CD4-positive, alpha-beta memory T cell (primary cell): Measurements from ENCODE around the gene DNER. TPM values are rescaled to one million over a fixed set of nuclear protein-coding genes. Genes with fewer than 3 reads are reported as not detected.

Experiments
- CTCF ChIA-PET: fragments of 350-600 bp; sonication (Branson Sonifier 250); formaldehyde crosslinking; loops from one replicate; lab custom pipeline; 2021; ENCODE audit warnings: inconsistent platforms; ENCODE audit not compliant: partially characterized antibody; lab: Charles Lee
- POLR2A ChIA-PET: fragments of 350-600 bp; sonication (Branson Sonifier 250); formaldehyde crosslinking; loops from one replicate; lab custom pipeline; 2021; ENCODE audit not compliant: partially characterized antibody; lab: Charles Lee
- DNase-seq, 5 donors: peaks; one replicate each; pipeline versions ENCODE4 v3.0.0 to v3.0.0-alpha.2; 2020 to 2022; ENCODE audit warnings: mixed read lengths in 1 of 5
- H3K27ac ChIP-seq: one replicate; pipeline ENCODE4 v1.7.0; 2013; ENCODE audit warnings: low read depth, low read length
- H3K27me3 ChIP-seq: 2 replicates; pipeline ENCODE4 v1.7.0; 2013; ENCODE audit warnings: mild to moderate bottlenecking, low read length, moderate library complexity; ENCODE audit not compliant: insufficient read depth
- H3K36me3 ChIP-seq: 2 replicates; pipeline ENCODE4 v1.7.0; 2013; ENCODE audit warnings: mild to moderate bottlenecking, low read length, moderate library complexity; ENCODE audit not compliant: insufficient read depth
- H3K4me1 ChIP-seq: 2 replicates; pipeline ENCODE4 v1.7.0; 2013; ENCODE audit warnings: mild to moderate bottlenecking, low read length, moderate library complexity; ENCODE audit not compliant: insufficient read depth
- H3K4me3 ChIP-seq, 2 donors: one replicate each; pipeline ENCODE4 v1.7.0; 2013; ENCODE audit warnings: low read length in 2 of 2, mild to moderate bottlenecking in 1 of 2
- H3K9me3 ChIP-seq, 2 donors: one replicate each; pipeline ENCODE4 v1.7.0; 2013; ENCODE audit warnings: low read length in 2 of 2, control low read depth in 1 of 2; ENCODE audit not compliant: control insufficient read depth in 1 of 2
- H3K27ac Mint-ChIP-seq, 7 donors: one replicate each; pipeline ENCODE4 v1.8.0; 2020 to 2021; ENCODE audit warnings: mixed read lengths in 7 of 7, mild to moderate bottlenecking in 6 of 7, inconsistent platforms in 3 of 7, moderate library complexity in 3 of 7
- H3K27me3 Mint-ChIP-seq, 2 donors: one replicate each; pipeline ENCODE4 v1.8.0; 2020 to 2021; ENCODE audit warnings: mixed read lengths in 2 of 2
- H3K36me3 Mint-ChIP-seq, 2 donors: one replicate each; pipeline ENCODE4 v1.8.0; 2020 to 2021; ENCODE audit warnings: mixed read lengths in 2 of 2, inconsistent platforms in 1 of 2, mild to moderate bottlenecking in 1 of 2
- H3K4me1 Mint-ChIP-seq, 4 donors: one replicate each; pipeline ENCODE4 v1.8.0; 2020 to 2021; ENCODE audit warnings: mixed read lengths in 4 of 4, mild to moderate bottlenecking in 1 of 4
- H3K4me3 Mint-ChIP-seq, 8 donors: one replicate each; pipeline ENCODE4 v1.8.0; 2020 to 2021; ENCODE audit warnings: mixed read lengths in 8 of 8, mild to moderate bottlenecking in 7 of 8, moderate library complexity in 6 of 8, inconsistent platforms in 3 of 8
- H3K9me3 Mint-ChIP-seq, 8 donors: one replicate each; pipeline ENCODE4 v1.8.0; 2020 to 2021; ENCODE audit warnings: mixed read lengths in 8 of 8, mild to moderate bottlenecking in 5 of 8, inconsistent platforms in 3 of 8, moderate library complexity in 1 of 8
- intact Hi-C: fragments of 100-400 bp; cut with micrococcal nuclease; formaldehyde crosslinking; loops from one replicate; pipeline ENCODE4 v1.15.1; 2023
- polyA plus RNA-seq, 2 donors: library from polyadenylated mRNA; unstranded; fragments of 300-500 nt; fragmentation: Illumina TruSeq; gene quantifications; one replicate each; pipeline ENCODE4 v1.2.3, GENCODE V29; 2021
- total RNA-seq, 2 experiments: library from RNA; stranded (reverse); gene quantifications; one replicate each; pipeline ENCODE4 v1.2.3, GENCODE V29; 2021

Gene DNER
- total and polyA plus RNA-seq, 4 experiments from 2014 or later, result not detected

- Histone ChIP-seq H3K27me3 (no peaks in the 10 kb centered on the region), H3K4me3 (no peak overlapping the region), H3K9me3 (no peaks in the 10 kb centered on the region), H3K36me3 (no peaks in the 10 kb centered on the region), H3K4me1 (no peaks in the 10 kb centered on the region), H3K27ac (no peak overlapping the region)
- peaks cover 0 to 1% of the 10 kb centered on the region in 2 donors for H3K27me3 Mint-ChIP-seq
- no peaks in the 10 kb centered on the region for H3K4me1 Mint-ChIP-seq
- intact Hi-C loops, result no loop called here
- H3K9me3 Mint-ChIP-seq, result peaks cover 0 to 8% (median 2%) of the 10 kb centered on the region in 8 donors
- ChIA-PET CTCF (no interaction called here), POLR2A (no interaction called here)
- no peak for DNase-seq
- no peaks in the 10 kb centered on the region for H3K36me3 Mint-ChIP-seq
- H3K27ac Mint-ChIP-seq, result no peak overlapping the region
- no peak overlapping the region for H3K4me3 Mint-ChIP-seq
These were observed 367.4 kb downstream of the DNER start for GRCh38 chr2:229346816-229347540.

GRCh38 chr2:229344955-229345354, 369.4 kb downstream of the DNER start:
- no peaks in the 10 kb centered on the region for H3K27me3 ChIP-seq
- H3K4me1 Mint-ChIP-seq, result no peaks in the 10 kb centered on the region
- H3K27ac ChIP-seq, result no peak overlapping the region
- peaks cover 0 to 3% of the 10 kb centered on the region in 2 donors for H3K27me3 Mint-ChIP-seq
- CTCF ChIA-PET, result no interaction called here
- H3K4me1 ChIP-seq, result no peaks in the 10 kb centered on the region
- peaks cover 0 to 7% (median under 1%) of the 10 kb centered on the region in 8 donors for H3K9me3 Mint-ChIP-seq
- no peak overlapping the region for H3K4me3 ChIP-seq
- no peak overlapping the region for H3K27ac Mint-ChIP-seq
- DNase-seq, result no peak
- POLR2A ChIA-PET, result no interaction called here
- H3K9me3 ChIP-seq, result no peaks in the 10 kb centered on the region
- H3K36me3 ChIP-seq, result no peaks in the 10 kb centered on the region
- no peaks in the 10 kb centered on the region for H3K36me3 Mint-ChIP-seq
- H3K4me3 Mint-ChIP-seq, result no peak overlapping the region
- intact Hi-C loops, result no loop called here

GRCh38 chr2:229344151-229344551, 370.2 kb downstream of the DNER start:
- Mint-ChIP-seq H3K9me3 (peaks cover 0 to 7% (median 0%) of the 10 kb centered on the region in 8 donors), H3K27me3 (peaks cover 0 to 4% of the 10 kb centered on the region in 2 donors), H3K4me3 (no peak overlapping the region), H3K4me1 (no peaks in the 10 kb centered on the region), H3K27ac (no peak overlapping the region), H3K36me3 (no peaks in the 10 kb centered on the region)
- Histone ChIP-seq H3K9me3 (no peaks in the 10 kb centered on the region), H3K27me3 (no peaks in the 10 kb centered on the region), H3K4me3 (no peak overlapping the region), H3K36me3 (no peaks in the 10 kb centered on the region), H3K4me1 (no peaks in the 10 kb centered on the region), H3K27ac (no peak overlapping the region)
- POLR2A ChIA-PET, result no interaction called here
- intact Hi-C loops, result no loop called here
- DNase-seq, result no peak
- CTCF ChIA-PET, result no interaction called here

GRCh38 chr2:229343661-229344060, 370.7 kb downstream of the DNER start:
- H3K27ac ChIP-seq, result no peak overlapping the region
- no peaks in the 10 kb centered on the region for H3K36me3 ChIP-seq
- CTCF ChIA-PET, result no interaction called here
- intact Hi-C loops, result no loop called here
- POLR2A ChIA-PET, result no interaction called here
- DNase-seq, result no peak
- H3K27me3 Mint-ChIP-seq, result peaks cover 0 to 4% of the 10 kb centered on the region in 2 donors
- H3K9me3 ChIP-seq, result no peaks in the 10 kb centered on the region
- H3K4me3 Mint-ChIP-seq, result no peak overlapping the region
- no peaks in the 10 kb centered on the region for H3K27me3 ChIP-seq
- H3K4me3 ChIP-seq, result no peak overlapping the region
- H3K36me3 Mint-ChIP-seq, result no peaks in the 10 kb centered on the region
- H3K4me1 ChIP-seq, result no peaks in the 10 kb centered on the region
- H3K27ac Mint-ChIP-seq, result no peak overlapping the region
- H3K9me3 Mint-ChIP-seq, result peaks cover 0 to 6% (median 0%) of the 10 kb centered on the region in 8 donors
- no peaks in the 10 kb centered on the region for H3K4me1 Mint-ChIP-seq

- H3K9me3 Mint-ChIP-seq, result peaks cover 0 to 4% (median 0%) of the 10 kb centered on the region in 8 donors
- ChIA-PET POLR2A (no interaction called here), CTCF (no interaction called here)
- no peak for DNase-seq
- no peak overlapping the region for H3K27ac Mint-ChIP-seq
- Histone ChIP-seq H3K4me1 (no peaks in the 10 kb centered on the region), H3K27me3 (no peaks in the 10 kb centered on the region), H3K27ac (no peak overlapping the region), H3K36me3 (no peaks in the 10 kb centered on the region), H3K9me3 (no peaks in the 10 kb centered on the region), H3K4me3 (no peak overlapping the region)
- no peak overlapping the region for H3K4me3 Mint-ChIP-seq
- intact Hi-C loops, result no loop called here
- peaks cover 0 to 3% of the 10 kb centered on the region in 2 donors for H3K27me3 Mint-ChIP-seq
- no peaks in the 10 kb centered on the region for H3K36me3 Mint-ChIP-seq
- H3K4me1 Mint-ChIP-seq, result no peaks in the 10 kb centered on the region
These were observed 372.0 kb downstream of the DNER start for GRCh38 chr2:229342376-229342775.

- ChIA-PET POLR2A (no interaction called here), CTCF (no interaction called here)
- Mint-ChIP-seq H3K27ac (no peak overlapping the region), H3K36me3 (no peaks in the 10 kb centered on the region), H3K4me3 (no peak overlapping the region), H3K4me1 (no peaks in the 10 kb centered on the region), H3K27me3 (peaks cover 0 to 3% of the 10 kb centered on the region in 2 donors), H3K9me3 (peaks cover 0 to 3% (median 0%) of the 10 kb centered on the region in 8 donors)
- intact Hi-C loops, result no loop called here
- Histone ChIP-seq H3K36me3 (no peaks in the 10 kb centered on the region), H3K4me3 (no peak overlapping the region), H3K4me1 (no peaks in the 10 kb centered on the region), H3K27me3 (no peaks in the 10 kb centered on the region), H3K9me3 (no peaks in the 10 kb centered on the region), H3K27ac (no peak overlapping the region)
- no peak for DNase-seq
These were observed 374.1 kb downstream of the DNER start for GRCh38 chr2:229340086-229340760.

- intact Hi-C loops, result no loop called here
- no peaks in the 10 kb centered on the region for H3K36me3 ChIP-seq
- no peaks in the 10 kb centered on the region for H3K36me3 Mint-ChIP-seq
- H3K27ac ChIP-seq, result no peak overlapping the region
- no peaks in the 10 kb centered on the region for H3K4me1 Mint-ChIP-seq
- peaks cover 0 to 2% (median 0%) of the 10 kb centered on the region in 8 donors for H3K9me3 Mint-ChIP-seq
- peaks cover 0 to 3% of the 10 kb centered on the region in 2 donors for H3K27me3 Mint-ChIP-seq
- H3K27ac Mint-ChIP-seq, result no peak overlapping the region
- H3K27me3 ChIP-seq, result no peaks in the 10 kb centered on the region
- H3K4me3 ChIP-seq, result no peak overlapping the region
- H3K9me3 ChIP-seq, result no peaks in the 10 kb centered on the region
- no peaks in the 10 kb centered on the region for H3K4me1 ChIP-seq
- no peak for DNase-seq
- ChIA-PET POLR2A (no interaction called here), CTCF (no interaction called here)
- H3K4me3 Mint-ChIP-seq, result no peak overlapping the region
These were observed 374.7 kb downstream of the DNER start for GRCh38 chr2:229339618-229340017.
